ENCODE results near the gene IQCH.

GRCh38 chr15:67276666-67277065 is 22.1 kb downstream of the IQCH start:
- TF ChIP-seq, protein P1, sequence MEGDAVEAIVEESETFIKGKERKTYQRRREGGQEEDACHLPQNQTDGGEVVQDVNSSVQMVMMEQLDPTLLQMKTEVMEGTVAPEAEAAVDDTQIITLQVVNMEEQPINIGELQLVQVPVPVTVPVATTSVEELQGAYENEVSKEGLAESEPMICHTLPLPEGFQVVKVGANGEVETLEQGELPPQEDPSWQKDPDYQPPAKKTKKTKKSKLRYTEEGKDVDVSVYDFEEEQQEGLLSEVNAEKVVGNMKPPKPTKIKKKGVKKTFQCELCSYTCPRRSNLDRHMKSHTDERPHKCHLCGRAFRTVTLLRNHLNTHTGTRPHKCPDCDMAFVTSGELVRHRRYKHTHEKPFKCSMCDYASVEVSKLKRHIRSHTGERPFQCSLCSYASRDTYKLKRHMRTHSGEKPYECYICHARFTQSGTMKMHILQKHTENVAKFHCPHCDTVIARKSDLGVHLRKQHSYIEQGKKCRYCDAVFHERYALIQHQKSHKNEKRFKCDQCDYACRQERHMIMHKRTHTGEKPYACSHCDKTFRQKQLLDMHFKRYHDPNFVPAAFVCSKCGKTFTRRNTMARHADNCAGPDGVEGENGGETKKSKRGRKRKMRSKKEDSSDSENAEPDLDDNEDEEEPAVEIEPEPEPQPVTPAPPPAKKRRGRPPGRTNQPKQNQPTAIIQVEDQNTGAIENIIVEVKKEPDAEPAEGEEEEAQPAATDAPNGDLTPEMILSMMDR (IDR thresholded peaks at IDR 0.05) = no peak
- TF ChIP-seq EP300 (IDR thresholded peaks at IDR 0.05; ENCODE audit: low read depth) (no peak), POLR2A (IDR thresholded peaks at IDR 0.05) (no peak), POLR2AphosphoS5 (IDR thresholded peaks at IDR 0.05) (no peak)

Measured in transverse colon (tissue), 4 donors.